RWPE1 (cell line): ENCODE results near the gene GASK1A.

Source experiments
- CTCF ChIA-PET: fragments of 350-600 bp; sonication (Branson Sonifier 250); formaldehyde crosslinking; extraction: SDS; loops from one replicate; lab custom pipeline; 2021; lab: Yijun Ruan, JAX
- POLR2A ChIA-PET: fragments of 400-600 bp; formaldehyde crosslinking; extraction: SDS; loops from one replicate; lab custom pipeline; 2020; ENCODE audit warnings: antibody characterized with exemption; ENCODE audit not compliant: low non-redundant PET; lab: Yijun Ruan, JAX
- DNase-seq: peaks from one replicate; pipeline ENCODE4 v3.0.0; 2012; ENCODE audit warnings: low spot score
- H3K27ac ChIP-seq: fragments of 450-650 bp; 2 replicates; pipeline ENCODE4 v1.5.1; 2017
- CTCF ChIP-seq: fragments of 450-650 bp; conservative IDR thresholded peaks from 2 replicates; pipeline ENCODE4 v1.5.1; 2017; ENCODE audit warnings: low read depth, mild to moderate bottlenecking

GASK1A gene

DNA sequence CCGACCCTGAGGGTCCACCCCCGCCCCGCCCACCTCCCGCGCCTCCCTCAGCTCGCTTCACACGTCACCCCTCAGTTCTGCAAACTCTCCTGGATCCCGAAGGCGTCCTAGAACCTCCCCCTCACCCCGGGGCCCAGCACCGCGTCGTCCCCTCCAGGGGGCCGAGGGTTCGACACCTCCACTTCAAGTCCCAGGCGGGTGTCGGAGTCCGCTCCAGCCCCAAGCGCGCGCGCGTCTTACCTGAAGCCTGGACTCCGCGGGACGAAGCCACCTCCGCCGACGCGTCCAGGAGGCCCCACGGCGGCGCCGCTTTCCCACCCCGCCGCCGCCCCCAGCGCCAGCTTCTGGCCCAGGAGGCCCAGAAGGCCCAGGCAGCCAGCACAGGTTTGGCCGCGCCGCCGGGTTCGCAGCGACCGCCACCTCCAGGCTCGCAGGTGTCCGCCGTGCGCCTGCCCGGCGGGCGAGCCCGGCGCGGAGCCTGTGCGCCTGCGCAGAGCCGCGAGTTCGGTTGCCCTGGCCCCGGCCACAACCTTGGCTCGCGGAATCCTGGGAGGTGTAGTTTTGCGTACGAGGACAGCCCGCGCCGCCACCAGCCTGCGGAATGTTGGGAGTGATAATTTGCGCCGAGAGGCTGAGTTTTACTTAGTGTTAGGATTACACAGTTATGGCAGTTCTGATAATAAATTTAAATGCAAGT, 126.6 kb downstream of the GASK1A start, which contains the start of gene POMGNT2:
TSS of gene POMGNT2 (minus strand) at position 484 of the 697 bp plus-strand sequence. CDS start 24,648 bp downstream, outside the sequence.
- CTCF ChIA-PET = no interaction called here
- H3K27ac ChIP-seq = peak within 1 kb of the TSS; percentile 40; the same call in 1 of the 2 replicates
- POLR2A ChIA-PET = no interaction called here

GRCh38 chr3:43106293-43106628, 127.2 kb downstream of the GASK1A start:
- TF ChIP-seq CTCF = no peak
- H3K27ac ChIP-seq = no peak overlapping the region
- DNase-seq = no peak
- POLR2A ChIA-PET = no interaction called here
- CTCF ChIA-PET = no interaction called here

More for the DNA sequence above, 126.6 kb downstream of the GASK1A start, which contains the start of gene POMGNT2:
- peak; percentile 94 for DNase-seq
- TF ChIP-seq CTCF = no peak
